ENCODE measurements around the gene RNF224.

RNF224 gene

GRCh38 chr9:137275588-137276472 lies 48.5 kb downstream of the RNF224 start:
- no peak for DNase-seq

- peak; percentile 65 for DNase-seq
Measured at GRCh38 chr9:137276473-137277328, 49.4 kb downstream of the RNF224 start.

- peak; percentile 65 for DNase-seq
Measured at GRCh38 chr9:137277329-137278041, 50.2 kb downstream of the RNF224 start, which contains the start of gene TOR4A. Gene TOR4A, plus strand, starts transcription at chr9:137277726. Its CDS starts 964 bp downstream, at chr9:137278690.

GRCh38 chr9:137278061-137278701 lies 50.9 kb downstream of the RNF224 start:
- DNase-seq = no peak

Measured in fibroblast of upper back skin (primary cell).